ENCODE results near the gene AGBL5.
"Not testable (repeated sequence)": the region's sequence is repeated elsewhere in the genome, so short reads cannot be mapped to it uniquely, and the experiment has no call there.

The AGBL5 gene

DNA sequence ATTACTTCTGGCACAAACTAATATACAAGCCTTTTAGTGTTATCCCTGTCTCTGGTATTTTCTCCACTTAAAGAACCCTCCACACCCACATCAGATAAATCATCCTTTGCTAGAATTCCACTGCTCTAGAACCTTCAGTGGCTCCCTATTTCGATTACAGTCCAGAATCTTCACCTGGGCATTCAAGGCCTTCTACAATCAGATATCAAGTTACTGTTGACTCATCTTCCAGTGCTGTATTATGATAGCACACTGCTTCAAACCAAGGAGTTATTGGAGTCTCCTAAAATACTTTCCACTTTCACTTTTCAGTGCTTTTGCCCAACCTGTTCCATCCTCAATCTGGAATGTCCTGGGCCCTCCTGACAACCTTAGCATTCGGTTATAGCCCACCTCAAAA lies 64.1 kb downstream of the AGBL5 start:
- no peak for DNase-seq
- TF ChIP-seq, protein P1, sequence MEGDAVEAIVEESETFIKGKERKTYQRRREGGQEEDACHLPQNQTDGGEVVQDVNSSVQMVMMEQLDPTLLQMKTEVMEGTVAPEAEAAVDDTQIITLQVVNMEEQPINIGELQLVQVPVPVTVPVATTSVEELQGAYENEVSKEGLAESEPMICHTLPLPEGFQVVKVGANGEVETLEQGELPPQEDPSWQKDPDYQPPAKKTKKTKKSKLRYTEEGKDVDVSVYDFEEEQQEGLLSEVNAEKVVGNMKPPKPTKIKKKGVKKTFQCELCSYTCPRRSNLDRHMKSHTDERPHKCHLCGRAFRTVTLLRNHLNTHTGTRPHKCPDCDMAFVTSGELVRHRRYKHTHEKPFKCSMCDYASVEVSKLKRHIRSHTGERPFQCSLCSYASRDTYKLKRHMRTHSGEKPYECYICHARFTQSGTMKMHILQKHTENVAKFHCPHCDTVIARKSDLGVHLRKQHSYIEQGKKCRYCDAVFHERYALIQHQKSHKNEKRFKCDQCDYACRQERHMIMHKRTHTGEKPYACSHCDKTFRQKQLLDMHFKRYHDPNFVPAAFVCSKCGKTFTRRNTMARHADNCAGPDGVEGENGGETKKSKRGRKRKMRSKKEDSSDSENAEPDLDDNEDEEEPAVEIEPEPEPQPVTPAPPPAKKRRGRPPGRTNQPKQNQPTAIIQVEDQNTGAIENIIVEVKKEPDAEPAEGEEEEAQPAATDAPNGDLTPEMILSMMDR (IDR thresholded peaks at IDR 0.05; ENCODE audit: borderline replicate concordance, extremely low read depth, low read length, poor library complexity, severe bottlenecking), result no peak
- no peak for TF ChIP-seq EZH2 (IDR thresholded peaks at IDR 0.05; ENCODE audit: borderline replicate concordance, low read depth, low read length, severe bottlenecking)
- Histone ChIP-seq H3K27ac (ENCODE audit: low read length) (no peak overlapping the region), H2AFZ (ENCODE audit: low read depth, low read length) (no peak overlapping the region), H3K79me2 (ENCODE audit: insufficient read depth, low read length) (no peaks in the 10 kb centered on the region), H3K4me3 (ENCODE audit: low read depth in 1 of 2, low read length in 2 of 2) (no peak overlapping the region), H3K36me3 (ENCODE audit: insufficient read depth, low read length) (no peaks in the 10 kb centered on the region), H3K4me1 (ENCODE audit: insufficient read depth, low read length) (peaks cover 12% of the 10 kb centered on the region), H3K27me3 (ENCODE audit: insufficient read depth, low read length, poor library complexity) (no peaks in the 10 kb centered on the region), H3K9ac (ENCODE audit: low read depth, low read length) (no peak overlapping the region), H3K4me2 (ENCODE audit: insufficient read depth, low read length) (no peak overlapping the region), H4K20me1 (ENCODE audit: insufficient read depth, low read length) (no peaks in the 10 kb centered on the region), H3K9me3 (ENCODE audit: insufficient read depth, low read length, severe bottlenecking) (no peaks in the 10 kb centered on the region)
- no peak for ATAC-seq (ENCODE audit: insufficient read depth, low read depth)

- ATAC-seq (ENCODE audit: insufficient read depth, low read depth) (no peak), DNase-seq (no peak)
- no peak overlapping the region for H3K4me3 ChIP-seq (ENCODE audit: low read depth in 1 of 2, low read length in 2 of 2)
- H3K27me3 ChIP-seq (ENCODE audit: insufficient read depth, low read length, poor library complexity), result peaks cover 5% of the 10 kb centered on the region
- H3K27ac ChIP-seq (ENCODE audit: low read length), result no peak overlapping the region
- H3K36me3 ChIP-seq (ENCODE audit: insufficient read depth, low read length), result no peaks in the 10 kb centered on the region
- no peaks in the 10 kb centered on the region for H3K9me3 ChIP-seq (ENCODE audit: insufficient read depth, low read length, severe bottlenecking)
- no peaks in the 10 kb centered on the region for H3K4me1 ChIP-seq (ENCODE audit: insufficient read depth, low read length)
- no peaks in the 10 kb centered on the region for H3K79me2 ChIP-seq (ENCODE audit: insufficient read depth, low read length)
- no peak overlapping the region for H3K9ac ChIP-seq (ENCODE audit: low read depth, low read length)
- no peak overlapping the region for H3K4me2 ChIP-seq (ENCODE audit: insufficient read depth, low read length)
- H4K20me1 ChIP-seq (ENCODE audit: insufficient read depth, low read length), result no peaks in the 10 kb centered on the region
- no peak overlapping the region for H2AFZ ChIP-seq (ENCODE audit: low read depth, low read length)
- TF ChIP-seq, protein P1 (IDR thresholded peaks at IDR 0.05; ENCODE audit: borderline replicate concordance, extremely low read depth, low read length, poor library complexity, severe bottlenecking), result no peak
- TF ChIP-seq EZH2 (IDR thresholded peaks at IDR 0.05; ENCODE audit: borderline replicate concordance, low read depth, low read length, severe bottlenecking), result no peak
These were observed 66.6 kb downstream of the AGBL5 start for GRCh38 chr2:27117995-27118524.

DNA sequence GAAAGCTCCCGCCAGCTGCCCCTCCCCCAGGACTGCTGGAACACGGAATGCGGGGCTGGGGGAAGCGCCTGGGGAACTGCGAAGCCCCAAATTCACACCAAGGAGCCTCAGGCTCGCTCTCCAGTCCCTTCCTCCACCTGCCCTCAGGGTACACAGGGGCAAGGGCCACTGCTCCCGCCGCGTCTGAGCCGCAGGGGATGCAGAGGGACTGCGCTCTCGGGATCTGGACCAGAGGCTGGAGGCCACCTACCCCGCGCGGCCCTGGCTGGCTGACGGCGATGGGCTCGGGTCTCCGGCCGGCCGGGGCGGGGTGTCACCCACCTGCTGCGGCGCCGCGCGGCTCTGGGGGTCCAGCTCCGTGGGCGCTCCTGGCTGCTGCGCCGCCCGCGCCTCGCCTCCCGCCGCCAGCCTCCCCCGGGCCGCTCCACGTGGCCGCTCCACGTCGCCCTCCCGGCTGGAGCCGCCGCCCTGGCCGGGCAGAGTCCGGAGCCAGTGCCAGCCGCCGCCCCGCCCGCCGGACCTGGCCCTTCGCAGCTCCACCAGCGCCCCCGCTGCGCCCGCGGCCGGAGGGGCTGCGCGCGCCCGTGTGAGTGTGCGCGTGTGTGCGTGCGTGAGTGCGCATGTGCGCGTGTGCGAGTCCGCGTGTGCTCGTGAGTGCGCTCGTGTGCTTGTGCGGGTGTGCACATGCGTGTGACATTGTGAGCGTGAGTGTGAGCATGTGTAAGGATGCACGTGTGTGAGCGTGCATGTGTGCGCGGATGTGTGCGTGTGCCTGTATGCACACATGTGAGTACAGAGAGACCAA lies 67.3 kb downstream of the AGBL5 start, which contains the start of gene CGREF1:
TSS of gene CGREF1 (minus strand) at position 604 of the 805 bp plus-strand sequence. CDS start 14,762 bp downstream, outside the sequence.
- DNase-seq, result no peak
- no peak for ATAC-seq (ENCODE audit: insufficient read depth, low read depth)
- Histone ChIP-seq H3K36me3 (ENCODE audit: insufficient read depth, low read length) (no peaks in the 10 kb centered on the region), H3K27me3 (ENCODE audit: insufficient read depth, low read length, poor library complexity) (peaks cover 5% of the 10 kb centered on the region), H3K27ac (ENCODE audit: low read length) (no peak within 1 kb of the TSS), H3K9ac (ENCODE audit: low read depth, low read length) (no peak within 1 kb of the TSS), H3K4me1 (ENCODE audit: insufficient read depth, low read length) (no peaks in the 10 kb centered on the region), H2AFZ (ENCODE audit: low read depth, low read length) (no peak within 1 kb of the TSS), H4K20me1 (ENCODE audit: insufficient read depth, low read length) (no peaks in the 10 kb centered on the region), H3K9me3 (ENCODE audit: insufficient read depth, low read length, severe bottlenecking) (no peaks in the 10 kb centered on the region), H3K79me2 (ENCODE audit: insufficient read depth, low read length) (no peaks in the 10 kb centered on the region), H3K4me2 (ENCODE audit: insufficient read depth, low read length) (no peak within 1 kb of the TSS), H3K4me3 (ENCODE audit: low read depth in 1 of 2, low read length in 2 of 2) (no peak within 1 kb of the TSS)
- TF ChIP-seq EZH2 (IDR thresholded peaks at IDR 0.05; ENCODE audit: borderline replicate concordance, low read depth, low read length, severe bottlenecking), result no peak
- TF ChIP-seq, protein P1 (IDR thresholded peaks at IDR 0.05; ENCODE audit: borderline replicate concordance, extremely low read depth, low read length, poor library complexity, severe bottlenecking), result no peak

GRCh38 chr2:27119330-27119670 lies 67.8 kb downstream of the AGBL5 start:
- H3K4me2 ChIP-seq (ENCODE audit: insufficient read depth, low read length); H3K9me3 ChIP-seq (ENCODE audit: insufficient read depth, low read length, severe bottlenecking); H3K36me3 ChIP-seq (ENCODE audit: insufficient read depth, low read length); H3K79me2 ChIP-seq (ENCODE audit: insufficient read depth, low read length); H3K27ac ChIP-seq (ENCODE audit: low read length); H3K4me1 ChIP-seq (ENCODE audit: insufficient read depth, low read length); DNase-seq; H3K27me3 ChIP-seq (ENCODE audit: insufficient read depth, low read length, poor library complexity); ATAC-seq (ENCODE audit: insufficient read depth, low read depth); H3K4me3 ChIP-seq (ENCODE audit: low read depth in 1 of 2, low read length in 2 of 2); H2AFZ ChIP-seq (ENCODE audit: low read depth, low read length); H3K9ac ChIP-seq (ENCODE audit: low read depth, low read length); H4K20me1 ChIP-seq (ENCODE audit: insufficient read depth, low read length): not testable (repeated sequence)

Measured in DND-41 (cell line).